ENCODE measurements around the gene STAM. TPM values are rescaled to one million over a fixed set of nuclear protein-coding genes. Genes with fewer than 3 reads are reported as not detected.

Gene STAM
- total RNA-seq, 4 donors from 2014 or later: 3.6 to 31.5 (median 19.9) TPM

DNA sequence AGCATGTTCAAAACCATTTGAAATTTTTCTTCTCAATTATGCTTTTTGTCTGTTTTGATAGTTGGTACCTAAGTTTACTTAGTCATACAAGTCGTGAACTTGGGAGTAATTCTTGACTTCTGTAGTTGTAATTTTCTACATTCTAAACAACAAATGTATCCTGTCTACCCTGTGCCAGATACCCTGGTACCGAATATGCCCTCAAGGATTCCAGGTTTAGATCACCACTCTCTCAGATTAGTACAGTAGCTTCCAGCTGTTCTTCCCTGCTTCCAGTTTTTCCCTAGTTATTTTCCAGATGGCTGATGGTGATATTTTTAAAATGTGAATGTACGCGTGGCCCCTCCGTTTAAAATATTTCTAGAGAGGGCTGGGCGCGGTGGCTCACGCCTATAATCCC lies 6.5 kb downstream of the STAM start:
- peaks cover 7 to 12% of the 10 kb centered on the region in 2 donors for H3K4me1 ChIP-seq
- no peak overlapping the region for H3K4me3 ChIP-seq

DNA sequence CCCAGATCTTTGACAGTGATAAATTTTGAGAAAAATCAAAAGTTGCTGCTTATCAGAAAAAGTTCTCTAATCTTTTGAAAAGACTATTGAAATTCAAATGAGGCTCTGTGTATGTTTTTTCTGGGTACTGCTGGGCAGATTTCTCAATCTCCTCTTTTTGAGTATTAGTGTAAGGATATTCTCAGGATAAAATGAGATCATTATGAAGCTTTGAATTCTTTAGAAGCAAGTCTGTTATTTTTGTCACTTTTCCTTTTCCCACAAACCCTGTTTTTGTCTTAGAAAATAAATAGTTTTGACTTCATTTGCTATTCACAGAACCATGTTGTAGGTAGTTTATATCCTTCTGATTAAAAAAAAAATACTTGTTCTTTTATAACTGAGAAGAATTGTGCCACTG lies 7.9 kb downstream of the STAM start:
- Histone ChIP-seq H3K27ac (no peak overlapping the region), H3K4me1 (no peaks in the 10 kb centered on the region), H3K9me3 (no peaks in the 10 kb centered on the region), H3K36me3 (no peaks in the 10 kb centered on the region), H3K4me3 (no peak overlapping the region), H3K27me3 (no peaks in the 10 kb centered on the region)
- no peak for TF ChIP-seq POLR2A (IDR thresholded peaks at IDR 0.05)
- TF ChIP-seq, protein P1, sequence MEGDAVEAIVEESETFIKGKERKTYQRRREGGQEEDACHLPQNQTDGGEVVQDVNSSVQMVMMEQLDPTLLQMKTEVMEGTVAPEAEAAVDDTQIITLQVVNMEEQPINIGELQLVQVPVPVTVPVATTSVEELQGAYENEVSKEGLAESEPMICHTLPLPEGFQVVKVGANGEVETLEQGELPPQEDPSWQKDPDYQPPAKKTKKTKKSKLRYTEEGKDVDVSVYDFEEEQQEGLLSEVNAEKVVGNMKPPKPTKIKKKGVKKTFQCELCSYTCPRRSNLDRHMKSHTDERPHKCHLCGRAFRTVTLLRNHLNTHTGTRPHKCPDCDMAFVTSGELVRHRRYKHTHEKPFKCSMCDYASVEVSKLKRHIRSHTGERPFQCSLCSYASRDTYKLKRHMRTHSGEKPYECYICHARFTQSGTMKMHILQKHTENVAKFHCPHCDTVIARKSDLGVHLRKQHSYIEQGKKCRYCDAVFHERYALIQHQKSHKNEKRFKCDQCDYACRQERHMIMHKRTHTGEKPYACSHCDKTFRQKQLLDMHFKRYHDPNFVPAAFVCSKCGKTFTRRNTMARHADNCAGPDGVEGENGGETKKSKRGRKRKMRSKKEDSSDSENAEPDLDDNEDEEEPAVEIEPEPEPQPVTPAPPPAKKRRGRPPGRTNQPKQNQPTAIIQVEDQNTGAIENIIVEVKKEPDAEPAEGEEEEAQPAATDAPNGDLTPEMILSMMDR (IDR thresholded peaks at IDR 0.05): no peak
- intact Hi-C loops (cut with DNase I; ENCODE audit: low total_unique reads): no loop called here
- no peak for DNase-seq

More for the DNA sequence above, 6.5 kb downstream of the STAM start:
- intact Hi-C loops (cut with DNase I; ENCODE audit: low total_unique reads): no loop called here
- Histone ChIP-seq H3K9me3 (no peaks in the 10 kb centered on the region), H3K36me3 (no peaks in the 10 kb centered on the region), H3K27me3 (no peaks in the 10 kb centered on the region), H3K27ac (no peak overlapping the region)
- TF ChIP-seq POLR2A (IDR thresholded peaks at IDR 0.05): no peak
- TF ChIP-seq, protein P1 (IDR thresholded peaks at IDR 0.05): no peak
- no peak for DNase-seq

DNA sequence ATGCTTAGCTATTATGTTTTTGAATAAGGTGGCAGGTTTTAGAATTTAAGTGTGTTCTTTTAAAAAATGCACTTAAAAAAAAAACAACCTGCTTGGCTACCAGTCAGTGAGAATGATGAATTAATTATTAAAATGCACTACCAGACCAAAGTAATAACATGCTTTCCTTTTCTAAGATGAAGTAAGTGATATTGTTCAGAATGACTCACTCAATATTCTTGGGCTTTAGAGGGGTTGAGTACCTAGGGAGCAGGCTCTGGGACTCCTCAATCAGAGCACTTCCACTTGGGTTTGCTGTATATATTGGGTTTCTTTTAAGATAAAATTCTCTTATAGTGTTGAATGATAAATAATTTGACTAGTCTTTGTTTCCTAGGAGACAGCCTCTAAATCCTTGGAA lies 8.6 kb downstream of the STAM start:
- no peaks in the 10 kb centered on the region for H3K27me3 ChIP-seq
- no peak overlapping the region for H3K4me3 ChIP-seq
- DNase-seq: no peak
- TF ChIP-seq, protein P1 (IDR thresholded peaks at IDR 0.05): no peak
- TF ChIP-seq POLR2A (IDR thresholded peaks at IDR 0.05): no peak
- H3K4me1 ChIP-seq: no peaks in the 10 kb centered on the region
- intact Hi-C loops (cut with DNase I; ENCODE audit: low total_unique reads): no loop called here
- H3K9me3 ChIP-seq: no peaks in the 10 kb centered on the region
- no peak overlapping the region for H3K27ac ChIP-seq
- no peaks in the 10 kb centered on the region for H3K36me3 ChIP-seq

DNA sequence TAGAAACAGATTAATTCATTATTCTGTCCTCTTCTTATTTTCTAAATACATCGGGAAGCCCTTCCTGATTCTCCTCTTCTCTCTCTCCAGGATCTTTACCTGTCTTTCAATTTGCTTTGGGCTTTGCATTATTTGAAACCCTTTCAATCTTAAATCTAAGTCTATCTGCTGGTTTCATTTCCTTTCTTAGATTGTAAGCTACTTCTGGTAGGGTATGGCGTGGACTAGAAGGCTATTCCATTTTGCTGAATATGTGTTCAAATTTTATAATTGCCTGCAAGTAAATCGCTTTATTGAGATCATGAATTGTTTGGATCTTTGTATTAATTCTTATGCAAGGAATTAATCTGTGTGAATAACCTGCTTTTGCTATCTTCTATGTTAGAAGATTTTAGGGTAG lies 11.1 kb downstream of the STAM start:
- no peaks in the 10 kb centered on the region for H3K9me3 ChIP-seq
- no peaks in the 10 kb centered on the region for H3K36me3 ChIP-seq
- TF ChIP-seq, protein P1 (IDR thresholded peaks at IDR 0.05): no peak
- TF ChIP-seq POLR2A (IDR thresholded peaks at IDR 0.05): no peak
- H3K27ac ChIP-seq: no peak overlapping the region
- DNase-seq: no peak
- intact Hi-C loops (cut with DNase I; ENCODE audit: low total_unique reads): no loop called here
- H3K4me3 ChIP-seq: no peak overlapping the region
- H3K4me1 ChIP-seq: no peaks in the 10 kb centered on the region
- no peaks in the 10 kb centered on the region for H3K27me3 ChIP-seq

DNA sequence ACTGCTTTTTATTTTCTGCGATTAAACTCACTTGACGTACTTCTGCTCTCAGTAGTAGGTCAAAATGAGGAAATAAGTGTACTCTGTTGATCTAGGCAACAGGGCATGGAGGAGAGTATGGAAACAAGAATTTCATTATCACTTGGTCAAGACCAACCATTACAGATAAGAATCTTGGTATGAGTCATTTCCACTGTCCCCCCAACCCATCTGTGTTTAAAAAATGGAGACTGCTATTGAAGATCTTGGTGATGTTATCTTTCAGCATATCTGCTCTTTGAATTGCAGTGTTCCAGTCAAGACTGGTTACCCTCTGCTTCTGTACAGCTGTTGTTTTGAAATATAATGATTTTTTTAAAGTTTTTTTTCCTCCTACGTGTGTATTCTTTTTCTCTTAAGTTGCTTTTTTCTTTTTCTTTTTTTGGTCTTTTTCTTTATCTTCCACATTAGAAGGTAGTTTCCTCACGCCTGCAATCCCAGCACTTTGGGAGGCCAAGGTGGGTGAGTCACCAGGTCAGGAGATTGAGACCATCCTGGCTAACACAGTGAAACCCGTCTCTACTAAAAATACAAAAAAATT lies 11.7 kb downstream of the STAM start:
- Histone ChIP-seq H3K4me3 (no peak overlapping the region), H3K9me3 (no peaks in the 10 kb centered on the region), H3K27ac (no peak overlapping the region), H3K27me3 (no peaks in the 10 kb centered on the region), H3K36me3 (no peaks in the 10 kb centered on the region), H3K4me1 (no peaks in the 10 kb centered on the region)
- no peak for DNase-seq
- intact Hi-C loops (cut with DNase I; ENCODE audit: low total_unique reads): no loop called here
- TF ChIP-seq, protein P1 (IDR thresholded peaks at IDR 0.05): no peak
- no peak for TF ChIP-seq POLR2A (IDR thresholded peaks at IDR 0.05)
